ENCODE data around the gene GBA3.

GBA3 gene

GRCh38 chr4:22695029-22695428, 2.3 kb downstream of the GBA3 start:
- no peak for DNase-seq (ENCODE audit: low read depth, low spot score)

GRCh38 chr4:22695917-22696316, 3.2 kb downstream of the GBA3 start:
- DNase-seq (ENCODE audit: low read depth, low spot score) = no peak

- DNase-seq (ENCODE audit: low read depth, low spot score) = no peak
These were observed 11.2 kb downstream of the GBA3 start for GRCh38 chr4:22703912-22704311.

GRCh38 chr4:22707390-22707789, 14.7 kb downstream of the GBA3 start:
- DNase-seq (ENCODE audit: low read depth, low spot score) = no peak

GRCh38 chr4:22708961-22709360, 16.2 kb downstream of the GBA3 start:
- DNase-seq (ENCODE audit: low read depth, low spot score) = no peak

- no peak for DNase-seq (ENCODE audit: low read depth, low spot score)
These were observed 19.4 kb downstream of the GBA3 start for GRCh38 chr4:22712105-22712504.

- DNase-seq (ENCODE audit: low read depth, low spot score) = no peak
These were observed 19.8 kb downstream of the GBA3 start for GRCh38 chr4:22712529-22712928.

- no peak for DNase-seq (ENCODE audit: low read depth, low spot score)
These were observed 21.1 kb downstream of the GBA3 start for GRCh38 chr4:22713841-22714240.

- peak; percentile 11 for DNase-seq (ENCODE audit: low read depth, low spot score)
These were observed 26.5 kb downstream of the GBA3 start for GRCh38 chr4:22719218-22719617.

GRCh38 chr4:22720091-22720490, 27.4 kb downstream of the GBA3 start:
- DNase-seq (ENCODE audit: low read depth, low spot score) = peak; percentile 77

- no peak for DNase-seq (ENCODE audit: low read depth, low spot score)
These were observed 28.5 kb downstream of the GBA3 start for GRCh38 chr4:22721204-22721603.

GRCh38 chr4:22730021-22730420, 37.3 kb downstream of the GBA3 start:
- no peak for DNase-seq (ENCODE audit: low read depth, low spot score)

GRCh38 chr4:22733816-22734215, 41.1 kb downstream of the GBA3 start:
- DNase-seq (ENCODE audit: low read depth, low spot score) = no peak

GRCh38 chr4:22736912-22737311, 44.2 kb downstream of the GBA3 start:
- DNase-seq (ENCODE audit: low read depth, low spot score) = no peak

GRCh38 chr4:22739968-22740367, 47.2 kb downstream of the GBA3 start:
- peak; percentile 41 for DNase-seq (ENCODE audit: low read depth, low spot score)

- no peak for DNase-seq (ENCODE audit: low read depth, low spot score)
These were observed 49.0 kb downstream of the GBA3 start for GRCh38 chr4:22741744-22742143.

GRCh38 chr4:22743290-22743689, 50.6 kb downstream of the GBA3 start:
- DNase-seq (ENCODE audit: low read depth, low spot score) = no peak

GRCh38 chr4:22744478-22745062, 51.8 kb downstream of the GBA3 start:
- no peak for DNase-seq (ENCODE audit: low read depth, low spot score)

GRCh38 chr4:22745234-22745633, 52.5 kb downstream of the GBA3 start:
- peak; percentile 0 for DNase-seq (ENCODE audit: low read depth, low spot score)

- DNase-seq (ENCODE audit: low read depth, low spot score) = no peak
These were observed 61.4 kb downstream of the GBA3 start for GRCh38 chr4:22754116-22754515.

- DNase-seq (ENCODE audit: low read depth, low spot score) = no peak
These were observed 69.8 kb downstream of the GBA3 start for GRCh38 chr4:22762548-22762947.

GRCh38 chr4:22764183-22764582, 71.4 kb downstream of the GBA3 start:
- no peak for DNase-seq (ENCODE audit: low read depth, low spot score)

- no peak for DNase-seq (ENCODE audit: low read depth, low spot score)
These were observed 73.3 kb downstream of the GBA3 start for GRCh38 chr4:22766068-22766467.

GRCh38 chr4:22778547-22779163, 85.9 kb downstream of the GBA3 start:
- DNase-seq (ENCODE audit: low read depth, low spot score) = no peak

All from astrocyte of the hippocampus (primary cell).